GM19035 (cell line): ENCODE results near the gene SACM1L.
"Not testable (repeated sequence)": the region's sequence is repeated elsewhere in the genome, so short reads cannot be mapped to it uniquely, and the experiment has no call there.

Experiments
- ATAC-seq: cut with Tn5 transposase; IDR thresholded peaks from one replicate; pipeline ENCODE4 v1.9.1; 2021; ENCODE audit not compliant: unreplicated experiment

SACM1L gene

DNA sequence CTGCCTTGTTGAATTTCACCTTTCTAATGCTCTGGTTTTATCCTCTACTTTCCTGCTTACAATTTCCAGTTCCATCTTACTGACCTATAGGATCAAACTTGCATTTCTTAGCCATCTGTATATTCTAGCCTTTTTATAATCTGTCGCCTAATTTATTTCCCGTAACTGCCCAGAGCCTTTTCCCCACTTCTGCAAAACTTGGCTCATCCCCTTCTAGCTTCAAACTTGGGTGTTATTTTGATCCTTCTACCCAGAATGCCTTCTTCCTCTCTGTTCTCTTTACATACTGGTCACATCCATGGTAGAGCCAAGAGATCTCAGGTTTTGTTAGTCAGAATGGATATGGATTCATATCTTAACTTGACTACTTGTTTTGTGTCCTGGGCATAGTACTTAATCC is 2.6 kb downstream of the SACM1L start:
- no peak for ATAC-seq

GRCh38 chr3:45692866-45693265 is 3.7 kb downstream of the SACM1L start:
- ATAC-seq: no peak

DNA sequence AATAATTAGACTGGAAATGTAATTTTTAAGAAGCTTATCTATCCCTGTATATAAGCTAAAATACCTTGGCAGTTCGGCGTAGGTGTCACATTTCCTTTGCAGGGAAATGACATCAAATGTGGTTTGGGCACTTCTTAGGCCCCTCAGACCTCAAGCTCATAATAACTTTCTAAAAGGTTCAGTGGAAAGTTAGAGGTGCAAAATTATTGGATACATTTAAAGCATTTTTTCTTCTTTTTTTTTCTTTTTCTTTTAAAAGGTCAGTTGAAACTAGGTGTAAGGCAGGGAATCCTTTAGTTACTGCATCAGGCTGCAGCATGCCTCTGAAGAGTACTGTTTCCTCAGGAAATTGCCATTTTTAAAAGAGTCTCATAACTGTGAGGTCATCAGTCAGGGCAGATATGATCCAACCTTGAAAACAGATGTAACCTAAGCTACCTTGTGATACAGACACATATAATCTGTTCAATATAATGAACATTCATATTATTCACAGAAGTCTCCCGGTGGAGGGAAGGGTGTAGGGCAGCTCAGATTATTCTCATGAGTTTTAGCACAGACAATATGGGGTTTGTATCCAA is 4.8 kb downstream of the SACM1L start:
- no peak for ATAC-seq

DNA sequence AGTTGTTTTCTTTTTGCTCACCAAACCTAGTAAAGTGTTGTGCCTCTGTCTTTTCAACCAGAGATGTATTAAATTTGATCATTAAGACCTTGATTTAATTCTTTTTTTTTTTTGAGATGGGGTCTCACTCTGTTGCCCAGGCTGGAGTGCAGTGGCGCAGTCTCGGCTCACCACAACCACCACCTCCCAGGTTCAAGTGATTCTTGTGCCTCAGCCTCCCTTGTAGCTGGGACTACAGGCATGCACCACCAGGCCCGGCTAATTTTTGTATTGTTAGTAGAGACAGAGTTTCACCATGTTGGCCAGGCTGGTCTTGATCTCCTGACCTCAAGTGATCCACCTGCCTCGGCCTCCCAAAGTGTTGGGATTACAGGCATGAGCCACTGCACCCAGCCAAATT is 6.0 kb downstream of the SACM1L start:
- ATAC-seq: not testable (repeated sequence)

GRCh38 chr3:45700570-45701073 is 11.4 kb downstream of the SACM1L start:
- ATAC-seq: no peak

GRCh38 chr3:45701172-45701867 is 12.1 kb downstream of the SACM1L start:
- no peak for ATAC-seq

DNA sequence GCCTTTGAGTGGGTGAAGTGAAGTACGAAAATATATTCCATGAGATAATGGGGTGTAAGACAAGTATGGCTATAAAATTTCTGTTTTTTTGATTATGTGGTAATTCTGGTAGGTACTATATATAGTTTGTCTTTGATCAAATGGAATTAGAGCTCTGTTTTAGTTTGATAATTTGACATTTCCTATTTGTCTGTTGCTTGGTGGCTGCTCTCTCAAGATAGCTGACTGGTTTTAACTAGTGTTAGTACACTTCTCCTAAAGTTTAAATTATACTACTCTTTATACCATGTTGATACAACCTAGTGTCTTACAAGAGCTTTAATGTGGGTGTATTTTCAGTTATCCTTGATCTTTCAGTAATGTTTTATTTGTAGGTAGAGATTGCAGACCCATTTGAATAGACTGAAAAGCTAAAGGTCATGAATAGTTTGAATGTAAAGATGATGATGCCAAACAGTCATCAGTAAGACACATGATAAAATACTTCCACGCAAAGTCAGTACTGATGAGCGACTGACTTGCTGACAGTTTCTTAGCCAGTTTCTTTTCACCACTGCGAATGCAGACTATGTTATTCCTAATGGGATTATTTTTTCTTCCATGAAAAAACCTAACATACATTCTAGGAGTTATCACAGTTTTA is 15.2 kb downstream of the SACM1L start:
- no peak for ATAC-seq

DNA sequence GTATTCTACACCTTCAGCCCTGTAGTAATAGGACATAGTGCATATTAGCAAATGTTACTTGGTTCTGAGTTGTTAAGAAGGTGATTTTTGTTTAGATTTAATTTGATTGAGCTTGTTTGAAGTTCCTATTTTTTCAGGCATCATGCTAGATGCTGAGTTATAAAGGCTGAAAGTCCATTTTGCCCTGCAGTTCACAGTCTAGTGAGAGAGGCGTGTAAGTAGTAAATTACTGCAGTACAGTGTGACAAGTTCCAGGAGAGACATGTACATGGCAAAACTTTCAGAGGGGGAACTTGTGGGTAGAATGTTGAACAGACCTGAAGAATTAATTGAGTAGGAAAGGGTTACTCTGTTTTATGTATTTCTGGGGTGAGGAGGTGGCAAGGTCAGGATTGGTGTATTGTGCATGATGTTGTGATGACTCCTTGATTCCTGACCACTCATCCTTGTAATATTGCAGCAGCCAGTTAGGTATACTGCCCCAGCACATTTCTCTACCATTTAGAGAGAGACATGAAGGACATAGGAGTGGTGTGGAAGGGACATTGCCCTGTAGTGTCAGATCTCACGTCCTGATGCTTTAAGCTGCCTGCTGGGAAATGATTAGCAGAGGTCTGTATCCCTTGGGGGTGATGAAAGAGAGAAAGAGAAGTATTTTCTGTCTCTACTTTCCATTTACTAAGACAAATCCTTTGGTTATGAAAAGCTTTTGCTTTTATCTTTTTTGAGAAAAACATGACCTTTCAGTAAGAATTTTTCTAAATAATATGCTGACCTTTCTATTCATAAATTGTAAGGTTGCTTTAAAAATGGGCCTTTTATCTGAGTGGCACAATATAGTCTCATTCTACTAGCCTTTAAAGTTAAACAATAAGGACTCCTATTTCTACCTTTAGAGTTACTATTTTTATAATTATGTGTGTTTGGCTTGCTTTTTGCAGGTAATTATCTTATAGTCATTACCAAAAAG is 16.9 kb downstream of the SACM1L start:
- ATAC-seq: no peak

DNA sequence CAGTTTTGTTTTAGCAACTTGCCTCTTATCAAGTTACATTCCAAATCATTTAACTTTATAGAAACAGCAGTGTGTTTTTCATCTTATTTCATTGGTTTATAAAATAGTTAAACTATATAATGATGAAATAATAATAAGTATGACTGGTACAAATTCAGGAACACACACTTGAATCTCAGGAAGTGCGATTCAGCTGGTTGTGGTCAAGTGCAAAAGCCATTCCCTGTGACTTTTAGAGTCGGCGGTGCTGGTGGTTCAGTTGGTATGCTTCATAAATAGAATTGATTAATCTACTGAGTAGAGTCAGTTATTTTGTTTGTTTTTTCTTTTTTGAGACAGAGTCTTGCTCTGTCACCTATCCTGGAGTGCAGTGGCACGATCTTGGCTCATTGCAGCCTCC is 22.7 kb downstream of the SACM1L start:
- ATAC-seq: no peak

GRCh38 chr3:45712434-45713110 is 23.4 kb downstream of the SACM1L start:
- ATAC-seq: no peak

DNA sequence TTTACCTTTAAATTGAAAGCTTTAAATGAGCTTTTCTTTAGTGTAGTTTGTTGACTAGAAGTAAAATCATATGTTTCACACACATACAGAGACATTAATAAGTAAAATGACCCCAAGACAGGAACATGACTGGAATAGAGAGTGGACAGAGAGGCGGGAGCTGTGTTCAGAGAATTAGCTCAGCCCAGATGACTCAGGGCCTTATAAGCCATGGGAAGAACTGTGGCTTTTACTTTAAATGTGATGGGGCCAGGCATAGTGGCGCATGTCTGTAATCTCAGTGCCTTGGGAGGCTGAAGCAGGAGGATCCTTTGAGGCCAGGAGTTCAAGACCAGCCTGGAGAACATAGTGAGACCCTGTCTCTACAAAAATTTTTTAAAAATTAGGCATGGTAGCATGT is 26.7 kb downstream of the SACM1L start:
- no peak for ATAC-seq

- ATAC-seq: no peak
Measured at GRCh38 chr3:45716790-45717336, 27.7 kb downstream of the SACM1L start.

GRCh38 chr3:45719655-45720487 is 30.7 kb downstream of the SACM1L start:
- no peak for ATAC-seq

- no peak for ATAC-seq
Measured at GRCh38 chr3:45724911-45725310, 35.7 kb downstream of the SACM1L start.

- ATAC-seq: no peak
Measured at GRCh38 chr3:45729614-45730013, 40.4 kb downstream of the SACM1L start.

DNA sequence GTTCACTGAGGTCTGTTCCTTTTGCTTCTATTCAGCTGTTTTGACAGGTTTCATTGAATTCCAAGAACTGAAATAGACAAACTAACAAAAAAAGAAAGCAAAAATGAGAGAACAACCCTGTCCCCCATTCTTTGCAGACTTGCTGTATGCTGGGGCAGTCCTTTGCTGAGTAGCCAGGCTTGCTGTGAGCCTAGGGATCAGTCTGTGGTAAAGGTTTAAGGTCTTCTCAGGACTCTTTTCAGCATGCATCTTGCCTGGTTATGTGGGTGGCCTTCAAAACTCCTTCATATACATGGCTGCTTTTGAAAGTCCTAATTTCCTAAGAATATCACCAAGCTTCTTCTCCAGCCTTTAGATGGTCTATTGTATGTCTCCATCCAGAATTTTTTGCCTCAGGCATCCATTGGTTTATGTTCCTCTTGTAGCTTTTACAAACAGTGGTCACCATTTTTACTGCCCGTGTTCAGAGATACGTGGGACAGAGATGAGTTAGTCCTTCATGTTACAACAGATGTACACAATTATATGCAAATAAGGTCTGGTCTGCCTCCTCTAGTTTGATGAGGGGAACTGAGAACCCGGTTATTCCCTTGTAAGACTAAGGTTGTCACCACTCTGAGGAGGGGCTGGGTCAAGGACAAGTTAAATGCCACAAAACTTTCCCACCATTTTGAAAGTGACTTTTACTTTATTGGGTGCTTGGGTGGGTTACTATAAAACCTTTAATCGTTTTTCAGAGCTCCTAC is 41.4 kb downstream of the SACM1L start:
- no peak for ATAC-seq

DNA sequence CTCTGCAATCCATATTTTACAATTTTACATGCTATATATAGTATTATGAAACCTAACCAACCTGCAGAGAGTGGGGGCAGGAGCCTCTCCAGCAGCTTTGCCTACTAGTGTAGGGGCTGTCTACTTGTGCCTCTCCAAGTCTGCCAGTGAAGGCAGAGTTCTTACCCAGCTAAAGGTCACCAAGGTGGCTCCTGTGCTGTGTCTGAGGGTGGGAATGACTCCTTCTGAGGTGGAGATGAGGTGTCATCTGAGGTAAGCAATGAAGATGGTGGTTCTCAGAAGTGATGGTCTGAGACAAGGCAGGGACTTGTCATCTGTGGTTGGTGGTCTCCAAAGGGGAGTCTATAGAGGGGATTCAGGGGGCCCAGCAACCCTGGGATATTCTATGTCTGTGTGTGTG is 47.5 kb downstream of the SACM1L start:
- ATAC-seq: no peak

GRCh38 chr3:45737234-45737633 is 48.0 kb downstream of the SACM1L start:
- no peak for ATAC-seq

DNA sequence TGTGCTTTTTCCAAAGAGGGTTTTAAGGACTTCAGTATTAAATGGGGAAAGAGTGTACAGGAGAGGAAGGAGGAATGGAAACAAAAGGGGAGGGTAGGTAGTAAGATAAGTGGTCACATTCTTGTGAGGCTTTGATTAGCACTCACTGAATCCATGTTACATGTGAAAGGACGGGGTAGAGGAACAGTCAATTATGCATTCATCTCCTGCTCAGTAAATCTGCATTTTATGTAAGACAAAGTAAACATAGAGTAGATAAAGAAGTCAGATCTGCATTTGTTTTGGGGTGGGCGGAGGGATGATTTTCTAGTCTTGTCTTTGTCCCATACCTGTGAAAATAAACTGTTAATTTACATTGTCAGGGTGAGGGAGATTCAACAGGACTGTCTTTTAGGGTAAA is 50.8 kb downstream of the SACM1L start:
- no peak for ATAC-seq
